Progenitor cell of endocrine pancreas (in vitro differentiated cells): Measurements from ENCODE around the gene UBALD2. TPM values are rescaled to one million over a fixed set of nuclear protein-coding genes. Genes with fewer than 3 reads are reported as not detected.

Source experiments
- DNase-seq: peaks from one replicate; pipeline ENCODE4 v3.0.0; 2021; ENCODE audit warnings: low spot score; ENCODE audit not compliant: unreplicated experiment
- H3K27ac Mint-ChIP-seq: 2 replicates; pipeline ENCODE4 v1.8.0; 2021; ENCODE audit warnings: mild to moderate bottlenecking, moderate library complexity, mixed read lengths
- H3K27me3 Mint-ChIP-seq: 2 replicates; pipeline ENCODE4 v1.8.0; 2021; ENCODE audit warnings: mixed read lengths
- H3K36me3 Mint-ChIP-seq: 2 replicates; pipeline ENCODE4 v1.8.0; 2022; ENCODE audit warnings: mixed read lengths; ENCODE audit not compliant: insufficient read depth
- H3K4me1 Mint-ChIP-seq: 2 replicates; pipeline ENCODE4 v1.8.0; 2021; ENCODE audit warnings: low read depth, mixed read lengths
- H3K4me3 Mint-ChIP-seq: 2 replicates; pipeline ENCODE4 v1.8.0; 2021; ENCODE audit warnings: low read depth, mild to moderate bottlenecking, moderate library complexity, mixed read lengths
- H3K9me3 Mint-ChIP-seq: 2 replicates; pipeline ENCODE4 v1.8.0; 2021; ENCODE audit warnings: low read depth, mixed read lengths
- total RNA-seq: library from RNA; stranded (reverse); gene quantifications from 2 replicates; pipeline ENCODE4 v1.2.1, GENCODE V29; 2021
- TF ChIP-seq, protein P1 (sequence below): fragments of 200-600 bp; sonication (generic); IDR thresholded peaks from one replicate; pipeline ENCODE4 v1.5.0; 2021; ENCODE audit warnings: antibody characterized with exemption, mild to moderate bottlenecking; ENCODE audit not compliant: unreplicated experiment

UBALD2 gene
- total RNA-seq, 1 donor from 2014 or later, result 36.3 TPM

- H3K4me1 Mint-ChIP-seq, result peaks cover 51% of the 10 kb centered on the region
- peaks cover 3% of the 10 kb centered on the region for H3K9me3 Mint-ChIP-seq
- H3K36me3 Mint-ChIP-seq, result peaks cover 2% of the 10 kb centered on the region
- no peak for DNase-seq
- TF ChIP-seq, protein P1, sequence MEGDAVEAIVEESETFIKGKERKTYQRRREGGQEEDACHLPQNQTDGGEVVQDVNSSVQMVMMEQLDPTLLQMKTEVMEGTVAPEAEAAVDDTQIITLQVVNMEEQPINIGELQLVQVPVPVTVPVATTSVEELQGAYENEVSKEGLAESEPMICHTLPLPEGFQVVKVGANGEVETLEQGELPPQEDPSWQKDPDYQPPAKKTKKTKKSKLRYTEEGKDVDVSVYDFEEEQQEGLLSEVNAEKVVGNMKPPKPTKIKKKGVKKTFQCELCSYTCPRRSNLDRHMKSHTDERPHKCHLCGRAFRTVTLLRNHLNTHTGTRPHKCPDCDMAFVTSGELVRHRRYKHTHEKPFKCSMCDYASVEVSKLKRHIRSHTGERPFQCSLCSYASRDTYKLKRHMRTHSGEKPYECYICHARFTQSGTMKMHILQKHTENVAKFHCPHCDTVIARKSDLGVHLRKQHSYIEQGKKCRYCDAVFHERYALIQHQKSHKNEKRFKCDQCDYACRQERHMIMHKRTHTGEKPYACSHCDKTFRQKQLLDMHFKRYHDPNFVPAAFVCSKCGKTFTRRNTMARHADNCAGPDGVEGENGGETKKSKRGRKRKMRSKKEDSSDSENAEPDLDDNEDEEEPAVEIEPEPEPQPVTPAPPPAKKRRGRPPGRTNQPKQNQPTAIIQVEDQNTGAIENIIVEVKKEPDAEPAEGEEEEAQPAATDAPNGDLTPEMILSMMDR, result no peak
- no peak overlapping the region for H3K4me3 Mint-ChIP-seq
- H3K27me3 Mint-ChIP-seq, result no peaks in the 10 kb centered on the region
- H3K27ac Mint-ChIP-seq, result no peak overlapping the region
Measured at GRCh38 chr17:76261421-76262215, 3.5 kb upstream of the UBALD2 start.

GRCh38 chr17:76262732-76263344 lies 2.3 kb upstream of the UBALD2 start:
- Mint-ChIP-seq H3K4me1 (peaks cover 57% of the 10 kb centered on the region), H3K27ac (peak overlapping the region; percentile 97)
- DNase-seq, result no peak

DNA sequence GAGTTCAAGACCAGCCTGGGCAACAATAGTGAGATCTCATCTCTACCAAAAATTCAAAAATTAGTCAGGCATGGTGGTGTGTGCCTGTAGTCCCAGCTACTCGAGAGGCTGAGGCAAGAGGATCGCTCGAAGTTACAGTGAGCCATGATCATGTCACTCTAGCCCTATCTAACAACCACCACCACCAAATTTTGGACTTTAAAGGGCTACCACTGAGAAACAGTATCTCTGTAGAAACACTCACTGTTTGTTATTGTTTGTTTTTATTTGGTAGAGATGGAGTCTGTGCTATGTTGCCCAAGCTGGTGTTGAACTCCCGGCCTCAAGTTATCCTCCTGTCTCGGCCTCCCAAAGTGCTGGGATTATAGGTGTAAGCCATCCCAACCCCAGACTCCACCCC lies 1.3 kb upstream of the UBALD2 start:
- Mint-ChIP-seq H3K27me3 (no peaks in the 10 kb centered on the region), H3K27ac (peak overlapping the region; percentile 97), H3K9me3 (no peaks in the 10 kb centered on the region), H3K4me1 (peaks cover 53% of the 10 kb centered on the region), H3K36me3 (peaks cover 4% of the 10 kb centered on the region), H3K4me3 (no peak overlapping the region)
- no peak for DNase-seq
- TF ChIP-seq, protein P1, result no peak

More at GRCh38 chr17:76262732-76263344, 2.3 kb upstream of the UBALD2 start:
- Mint-ChIP-seq H3K9me3 (no peaks in the 10 kb centered on the region), H3K27me3 (no peaks in the 10 kb centered on the region), H3K36me3 (peaks cover 2% of the 10 kb centered on the region), H3K4me3 (peak overlapping the region; percentile 36)
- TF ChIP-seq, protein P1, result no peak

DNA sequence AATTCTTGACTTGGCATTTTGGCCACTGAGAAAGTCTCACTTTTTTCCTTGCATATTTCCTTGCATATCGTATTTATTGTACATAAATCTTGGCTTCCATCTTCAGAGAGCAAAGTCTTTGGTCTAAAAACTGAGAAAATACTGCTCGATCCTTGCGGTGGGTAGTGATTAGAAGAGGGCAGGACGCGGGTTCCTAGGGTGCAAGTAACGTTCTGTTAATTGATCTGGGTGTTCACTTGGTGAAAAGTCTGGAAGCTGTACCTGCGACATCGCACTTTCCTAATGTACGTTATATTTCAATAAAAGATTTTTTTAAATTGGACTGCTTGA lies 758 bp upstream of the UBALD2 start:
- no peak for DNase-seq
- peaks cover 4% of the 10 kb centered on the region for H3K36me3 Mint-ChIP-seq
- H3K4me3 Mint-ChIP-seq, result peak overlapping the region; percentile 65
- H3K9me3 Mint-ChIP-seq, result no peaks in the 10 kb centered on the region
- no peaks in the 10 kb centered on the region for H3K27me3 Mint-ChIP-seq
- H3K4me1 Mint-ChIP-seq, result peaks cover 48% of the 10 kb centered on the region
- H3K27ac Mint-ChIP-seq, result peak overlapping the region; percentile 96
- TF ChIP-seq, protein P1, result no peak

GRCh38 chr17:76265624-76266243 lies 586 bp downstream of the UBALD2 start:
- Mint-ChIP-seq H3K9me3 (no peaks in the 10 kb centered on the region), H3K27ac (no peak overlapping the region), H3K36me3 (peaks cover 4% of the 10 kb centered on the region), H3K4me3 (peak overlapping the region; percentile 82), H3K27me3 (no peaks in the 10 kb centered on the region), H3K4me1 (peaks cover 44% of the 10 kb centered on the region)
- peak; percentile 41 for DNase-seq
- TF ChIP-seq, protein P1, result no peak
